Uterus (tissue), 4 donors: Measurements from ENCODE around the gene GMPPB. TPM values are rescaled to one million over a fixed set of nuclear protein-coding genes. Genes with fewer than 3 reads are reported as not detected.

Experiments
- DNase-seq, 2 donors: peaks; one replicate each; pipeline ENCODE4 v3.0.0-alpha.2; 2019 to 2020
- H3K27ac ChIP-seq, 2 donors: fragments of 200-600 bp; sonication (generic); 1 replicate in 1 of 2; 2 replicates in 1 of 2; pipeline ENCODE4 v1.5.1; 2016 to 2018
- H3K27me3 ChIP-seq, 2 donors: fragments of 200-600 bp; sonication (generic); one replicate each; pipeline ENCODE4 v1.5.1; 2018 to 2019; ENCODE audit warnings: control low read depth in 1 of 2
- H3K36me3 ChIP-seq, 2 donors: fragments of 200-600 bp; sonication (generic); one replicate each; pipeline ENCODE4 v1.5.1; 2019; ENCODE audit warnings: control low read depth in 1 of 2
- H3K4me1 ChIP-seq, 2 donors: fragments of 200-600 bp; sonication (generic); one replicate each; pipeline ENCODE4 v1.5.1; 2018 to 2019; ENCODE audit warnings: control low read depth in 1 of 2
- H3K4me3 ChIP-seq, 2 donors: fragments of 200-600 bp; sonication (generic); 1 replicate in 1 of 2; 2 replicates in 1 of 2; pipeline ENCODE4 v1.5.1; 2018 to 2019; ENCODE audit warnings: mild to moderate bottlenecking in 1 of 2
- H3K9me3 ChIP-seq, 2 donors: fragments of 200-600 bp; sonication (generic); one replicate each; pipeline ENCODE4 v1.5.1; 2019; ENCODE audit warnings: control low read depth in 1 of 2
- POLR2A ChIP-seq, 2 donors: fragments of 450-650 bp; IDR thresholded peaks; one replicate each; pipeline ENCODE4 v1.6.1; 2016; ENCODE audit warnings: antibody characterized with exemption in 2 of 2, mild to moderate bottlenecking in 1 of 2, moderate library complexity in 1 of 2
- intact Hi-C: fragments of 100-400 bp; cut with DNase I; formaldehyde crosslinking; loops from one replicate; pipeline ENCODE4 v1.15.1; 2023; ENCODE audit warnings: low total_unique reads
- total RNA-seq, 4 donors: library from RNA; depleted of rRNA in 3 of 4; stranded (reverse); fragments of >200 nt in 3 of 4; gene quantifications; one replicate each; pipeline versions ENCODE4 v1.1.0 to v1.2.4, GENCODE V29; 2014 to 2023
- TF ChIP-seq, protein P1 (sequence below), 4 experiments: fragments of 200-600 bp in 2 of 4; fragments of 450-650 bp in 2 of 4; sonication (generic) in 2 of 4; IDR thresholded peaks; one replicate each; pipeline ENCODE4 v1.5.1; 2016 to 2019; ENCODE audit warnings: antibody characterized with exemption in 4 of 4, mild to moderate bottlenecking in 2 of 4, moderate library complexity in 1 of 4
- donor health status: DM: yes; HTN: yes; CAD: no.

The GMPPB gene
- total RNA-seq, 4 donors from 2014 or later = 7.7 to 44.8 (median 27.1) TPM

DNA sequence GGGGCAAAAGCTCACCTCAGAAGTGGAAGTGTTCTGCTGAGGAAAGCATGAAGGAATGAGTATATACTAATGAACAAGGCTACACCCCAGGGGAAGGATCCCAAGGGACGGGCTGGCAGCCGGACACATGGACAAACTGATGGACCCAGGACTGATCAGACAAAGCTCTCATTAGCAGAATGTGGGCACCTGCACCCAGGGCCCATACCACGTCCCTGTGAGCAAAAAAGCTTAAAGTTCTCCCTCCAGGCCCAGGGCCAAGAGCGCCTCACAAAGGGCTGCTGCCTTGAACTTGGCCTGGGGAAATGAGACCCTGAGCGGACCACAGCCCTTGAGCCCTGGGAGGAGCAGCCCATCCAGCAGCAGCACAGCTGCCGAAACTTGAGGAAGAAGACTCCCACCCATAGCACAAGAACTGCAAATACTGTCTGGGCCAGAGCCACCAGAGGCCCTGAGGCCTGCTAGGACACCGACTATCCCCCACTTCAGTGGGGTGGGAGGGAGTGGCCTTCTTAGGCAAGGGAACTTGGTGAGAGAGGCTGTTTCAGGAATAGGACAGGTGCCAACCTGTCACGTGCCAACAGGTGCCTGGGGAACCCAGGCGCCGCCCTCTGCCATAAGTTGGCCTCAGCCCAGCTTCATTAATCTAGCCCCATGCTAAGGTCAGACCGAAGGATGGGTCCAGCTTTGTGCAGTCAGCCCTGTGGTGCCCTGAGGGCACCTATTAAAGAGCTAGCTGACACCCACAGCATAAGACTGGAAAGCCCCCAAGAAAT is 2.3 kb upstream of the GMPPB start:
- peak in 1 of 2 donors; percentile 18 for DNase-seq
- no peaks in the 10 kb centered on the region for H3K27me3 ChIP-seq
- peaks cover 0 to 12% of the 10 kb centered on the region in 2 donors for H3K4me1 ChIP-seq
- intact Hi-C loops = no loop called here
- TF ChIP-seq, protein P1, sequence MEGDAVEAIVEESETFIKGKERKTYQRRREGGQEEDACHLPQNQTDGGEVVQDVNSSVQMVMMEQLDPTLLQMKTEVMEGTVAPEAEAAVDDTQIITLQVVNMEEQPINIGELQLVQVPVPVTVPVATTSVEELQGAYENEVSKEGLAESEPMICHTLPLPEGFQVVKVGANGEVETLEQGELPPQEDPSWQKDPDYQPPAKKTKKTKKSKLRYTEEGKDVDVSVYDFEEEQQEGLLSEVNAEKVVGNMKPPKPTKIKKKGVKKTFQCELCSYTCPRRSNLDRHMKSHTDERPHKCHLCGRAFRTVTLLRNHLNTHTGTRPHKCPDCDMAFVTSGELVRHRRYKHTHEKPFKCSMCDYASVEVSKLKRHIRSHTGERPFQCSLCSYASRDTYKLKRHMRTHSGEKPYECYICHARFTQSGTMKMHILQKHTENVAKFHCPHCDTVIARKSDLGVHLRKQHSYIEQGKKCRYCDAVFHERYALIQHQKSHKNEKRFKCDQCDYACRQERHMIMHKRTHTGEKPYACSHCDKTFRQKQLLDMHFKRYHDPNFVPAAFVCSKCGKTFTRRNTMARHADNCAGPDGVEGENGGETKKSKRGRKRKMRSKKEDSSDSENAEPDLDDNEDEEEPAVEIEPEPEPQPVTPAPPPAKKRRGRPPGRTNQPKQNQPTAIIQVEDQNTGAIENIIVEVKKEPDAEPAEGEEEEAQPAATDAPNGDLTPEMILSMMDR (IDR thresholded peaks at IDR 0.05) = no peak
- TF ChIP-seq POLR2A (IDR thresholded peaks at IDR 0.05) = no peak
- no peak overlapping the region for H3K4me3 ChIP-seq
- no peak overlapping the region for H3K27ac ChIP-seq
- no peaks in the 10 kb centered on the region for H3K36me3 ChIP-seq
- H3K9me3 ChIP-seq = no peaks in the 10 kb centered on the region

DNA sequence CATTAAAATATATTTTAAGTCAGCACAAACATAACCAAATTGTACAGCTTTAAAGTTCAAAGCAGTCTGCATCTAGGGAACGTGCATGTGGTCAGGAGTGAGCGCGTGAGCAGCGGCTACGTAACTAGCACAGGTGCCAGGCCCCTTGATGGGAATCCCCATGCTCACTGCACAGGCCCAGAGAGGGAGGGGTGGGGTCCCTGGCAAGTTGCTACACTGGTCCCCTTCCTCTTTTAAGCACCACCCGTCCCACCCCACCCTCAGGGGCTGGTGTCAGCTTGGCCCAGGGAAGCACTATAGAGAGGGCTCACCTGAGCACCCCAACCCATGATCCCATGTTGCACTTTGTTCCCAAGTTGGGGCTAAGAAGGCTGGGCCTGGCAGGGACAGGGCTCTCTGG is 835 bp upstream of the GMPPB start:
- Histone ChIP-seq H3K9me3 (no peaks in the 10 kb centered on the region), H3K36me3 (no peaks in the 10 kb centered on the region), H3K27ac (peak overlapping the region; percentile 81 to 91), H3K4me1 (peaks cover 0 to 12% of the 10 kb centered on the region in 2 donors), H3K4me3 (peak overlapping the region; percentile 70 to 96), H3K27me3 (no peaks in the 10 kb centered on the region)
- peak; percentile 36 to 46 for DNase-seq
- TF ChIP-seq POLR2A (IDR thresholded peaks at IDR 0.05) = no peak
- TF ChIP-seq, protein P1 (IDR thresholded peaks at IDR 0.05) = no peak
- intact Hi-C loops = no loop called here

DNA sequence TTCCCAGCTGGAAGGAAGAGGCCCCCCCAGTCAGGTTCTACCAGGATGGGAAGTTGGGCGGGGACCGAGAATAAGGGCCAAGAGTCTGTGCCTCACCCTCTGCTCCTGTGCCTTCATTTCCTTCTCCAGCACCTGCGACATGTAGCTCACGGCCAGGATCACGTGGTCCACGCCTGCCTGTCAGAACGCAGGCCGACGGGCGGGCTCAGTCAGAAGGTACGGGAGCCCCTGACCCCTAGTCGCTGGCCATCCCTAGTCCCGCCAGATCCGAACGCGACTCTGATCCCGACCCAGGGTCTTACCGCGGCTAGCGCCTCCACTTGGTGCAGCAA is 489 bp downstream of the GMPPB start:
- Histone ChIP-seq H3K9me3 (no peaks in the 10 kb centered on the region), H3K4me1 (peaks cover 0 to 16% of the 10 kb centered on the region in 2 donors), H3K27me3 (no peaks in the 10 kb centered on the region), H3K36me3 (no peaks in the 10 kb centered on the region), H3K27ac (peak overlapping the region; percentile 83 to 90), H3K4me3 (peak overlapping the region; percentile 70 to 96)
- peak; percentile 50 to 54 for DNase-seq
- no peak for TF ChIP-seq POLR2A (IDR thresholded peaks at IDR 0.05)
- TF ChIP-seq, protein P1 (IDR thresholded peaks at IDR 0.05) = no peak
- intact Hi-C loops = no loop called here

DNA sequence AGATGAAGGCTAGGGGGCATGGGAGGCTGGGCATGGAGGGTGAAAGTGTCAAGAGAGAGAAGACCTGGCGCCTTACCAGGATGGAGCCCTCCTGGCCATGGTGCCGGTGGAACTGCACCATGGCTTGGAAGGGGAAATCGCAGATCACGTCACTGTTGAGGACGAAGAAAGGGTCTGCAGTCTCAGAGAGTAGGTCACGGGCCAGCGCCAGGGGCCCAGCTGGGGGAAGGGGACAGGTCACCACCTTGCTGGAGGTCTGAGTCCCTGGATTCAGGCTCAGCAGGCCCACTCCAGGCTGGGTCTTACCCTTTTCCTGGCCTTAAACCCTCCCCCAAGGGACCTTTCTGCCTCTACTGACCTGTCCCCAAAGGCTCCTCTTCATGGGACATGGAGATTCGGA is 855 bp downstream of the GMPPB start:
- H3K4me1 ChIP-seq = peaks cover 0 to 16% of the 10 kb centered on the region in 2 donors
- no peaks in the 10 kb centered on the region for H3K36me3 ChIP-seq
- H3K27ac ChIP-seq = peak overlapping the region; percentile 83 to 90
- H3K27me3 ChIP-seq = no peaks in the 10 kb centered on the region
- intact Hi-C loops = no loop called here
- H3K4me3 ChIP-seq = peak overlapping the region; percentile 70 to 96
- DNase-seq = peak; percentile 28 to 30
- H3K9me3 ChIP-seq = no peaks in the 10 kb centered on the region
- TF ChIP-seq, protein P1 (IDR thresholded peaks at IDR 0.05) = no peak
- no peak for TF ChIP-seq POLR2A (IDR thresholded peaks at IDR 0.05)

DNA sequence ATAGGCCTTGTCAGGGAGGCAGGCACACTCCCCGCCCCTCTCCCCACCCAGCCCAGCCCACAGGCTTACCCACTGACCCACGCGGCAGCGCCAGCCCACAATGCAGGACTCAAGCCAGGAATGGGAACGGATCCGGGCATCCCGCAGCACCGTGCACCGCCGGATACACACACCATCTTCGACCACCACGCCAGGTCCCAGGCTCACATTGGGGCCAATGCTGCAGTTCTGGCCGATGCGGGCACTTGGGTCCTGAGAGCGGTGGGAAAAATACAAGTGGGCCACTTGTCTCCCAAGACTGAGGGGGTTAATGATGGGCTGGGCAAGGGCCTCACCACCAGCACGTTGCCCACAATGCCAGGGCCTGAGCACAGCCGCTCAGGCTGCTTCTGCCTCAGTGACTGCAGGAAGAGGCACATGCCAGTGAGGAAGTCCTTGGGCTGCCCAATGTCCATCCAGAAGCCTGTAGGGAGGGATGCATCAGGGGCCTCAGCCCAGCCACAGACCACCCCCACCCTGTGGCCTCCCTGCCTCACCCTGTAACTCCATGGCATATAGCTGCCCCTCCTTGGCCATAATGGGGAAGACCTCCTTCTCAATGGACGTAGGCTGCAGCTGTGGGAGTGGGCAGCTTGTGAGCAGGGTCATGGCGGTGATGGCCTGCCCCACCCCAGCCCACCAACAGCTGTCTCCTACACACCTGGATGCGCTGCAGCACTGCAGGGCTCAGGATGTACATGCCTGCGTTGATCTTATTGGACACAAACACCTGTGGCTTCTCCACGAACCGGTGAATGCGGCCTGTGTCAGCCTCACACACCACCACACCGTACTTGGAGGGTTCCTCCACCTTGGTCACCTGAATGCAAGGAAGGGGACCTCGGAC is 1.6 kb downstream of the GMPPB start:
- Histone ChIP-seq H3K4me1 (peaks cover 0 to 16% of the 10 kb centered on the region in 2 donors), H3K4me3 (no peak overlapping the region), H3K27me3 (no peaks in the 10 kb centered on the region), H3K27ac (peak overlapping the region in 1 of 2 donors; percentile 10), H3K36me3 (no peaks in the 10 kb centered on the region), H3K9me3 (no peaks in the 10 kb centered on the region)
- intact Hi-C loops = no loop called here
- DNase-seq = peak; percentile 20 to 22
- no peak for TF ChIP-seq POLR2A (IDR thresholded peaks at IDR 0.05)
- TF ChIP-seq, protein P1 (IDR thresholded peaks at IDR 0.05) = no peak
